Hepatocyte (in vitro differentiated cells): ENCODE results near the gene C16orf86. TPM values are rescaled to one million over a fixed set of nuclear protein-coding genes. Genes with fewer than 3 reads are reported as not detected.
A peak's percentile ranks its signal among the peaks of the same experiment; 100 is the strongest.

Source experiments
- DNase-seq: peaks from one replicate; pipeline ENCODE4 v3.0.0-alpha.2; 2016; ENCODE audit warnings: low spot score
- H2AFZ ChIP-seq: fragments of 200-600 bp; sonication (generic); 2 replicates; pipeline ENCODE4 v1.6.0; 2016; ENCODE audit warnings: antibody characterized with exemption, mild to moderate bottlenecking
- H3K27ac ChIP-seq: fragments of 200-600 bp; sonication (generic); 2 replicates; pipeline ENCODE4 v1.5.1; 2016; ENCODE audit warnings: mild to moderate bottlenecking
- H3K27me3 ChIP-seq: fragments of 200-600 bp; sonication (generic); 2 replicates; pipeline ENCODE4 v1.6.1; 2016
- H3K36me3 ChIP-seq: fragments of 200-600 bp; sonication (generic); replicated peaks from 2 replicates; pipeline ENCODE4 v1.5.1; 2016; ENCODE audit warnings: low read depth; ENCODE audit not compliant: insufficient read depth
- H3K4me1 ChIP-seq: fragments of 200-600 bp; sonication (generic); 2 replicates; pipeline ENCODE4 v1.5.1; 2016; ENCODE audit warnings: mild to moderate bottlenecking, moderate library complexity; ENCODE audit not compliant: insufficient read depth
- H3K4me2 ChIP-seq: fragments of 200-600 bp; sonication (generic); 2 replicates; pipeline ENCODE4 v1.6.0; 2016
- H3K4me3 ChIP-seq: fragments of 200-600 bp; sonication (generic); 2 replicates; pipeline ENCODE4 v1.5.1; 2016; ENCODE audit warnings: mild to moderate bottlenecking
- H3K79me2 ChIP-seq: fragments of 200-600 bp; sonication (generic); 2 replicates; pipeline ENCODE4 v1.6.0; 2017; ENCODE audit warnings: mild to moderate bottlenecking
- H3K9me2 ChIP-seq: fragments of 200-600 bp; sonication (generic); replicated peaks from 2 replicates; pipeline ENCODE4 v1.6.0; 2017; ENCODE audit warnings: mild to moderate bottlenecking; ENCODE audit not compliant: insufficient read depth
- H3K9me3 ChIP-seq: fragments of 200-600 bp; sonication (generic); 2 replicates; pipeline ENCODE4 v1.5.1; 2016; ENCODE audit warnings: low read depth, mild to moderate bottlenecking
- H4K20me1 ChIP-seq: fragments of 200-600 bp; sonication (generic); 2 replicates; pipeline ENCODE4 v1.6.0; 2016; ENCODE audit warnings: mild to moderate bottlenecking; ENCODE audit not compliant: insufficient read depth, poor library complexity, severe bottlenecking
- CTCF ChIP-seq: fragments of 200-600 bp; sonication (generic); IDR thresholded peaks from 2 replicates; pipeline ENCODE4 v1.5.1; 2016; ENCODE audit warnings: antibody characterized with exemption, mild to moderate bottlenecking; ENCODE audit not compliant: poor library complexity
- EZH2 ChIP-seq: fragments of 200-600 bp; sonication (generic); IDR thresholded peaks from 2 replicates; pipeline ENCODE4 v1.6.1; 2016; ENCODE audit warnings: antibody characterized with exemption, mild to moderate bottlenecking, borderline replicate concordance
- EZH2phosphoT487 ChIP-seq: fragments of 200-600 bp; sonication (generic); IDR thresholded peaks from one replicate; pipeline ENCODE4 v1.6.1; 2018; ENCODE audit warnings: antibody characterized with exemption, mild to moderate bottlenecking, low read depth, moderate library complexity; ENCODE audit not compliant: unreplicated experiment, severe bottlenecking
- WGBS: methylation state at CpG from one replicate; pipeline ENCODE4 v1.1.6; 2016; ENCODE audit warnings: low lambda C conversion rate; ENCODE audit errors: missing lambda C conversion rate; 5-methylcytosine and 5-hydroxymethylcytosine counted together
- polyA plus RNA-seq: library from polyadenylated mRNA; unstranded; fragments of >200 nt; fragmentation: Nextera tagmentation; extraction: Ambion mirVana; gene quantifications from 2 replicates; pipeline ENCODE4 v1.2.1, GENCODE V29; 2016
- total RNA-seq: library from RNA; depleted of rRNA; stranded (reverse); fragments of >200 nt; gene quantifications from 2 replicates; pipeline ENCODE4 v1.2.3, GENCODE V29; 2014

The C16orf86 gene
- total and polyA plus RNA-seq, 2 experiments from 2014 or later: 2.3 to 4.1 TPM

GRCh38 chr16:67657017-67657608 lies 9.5 kb upstream of the C16orf86 start:
- TF ChIP-seq CTCF (no peak), EZH2phosphoT487 (no peak), EZH2 (no peak)
- WGBS: 97% methylated on average over 16 of the region's 16 CpGs

GRCh38 chr16:67657751-67658518 lies 8.7 kb upstream of the C16orf86 start:
- H3K4me2 ChIP-seq: no peak overlapping the region
- H3K79me2 ChIP-seq: peaks cover 7% of the 10 kb centered on the region
- peaks cover 11% of the 10 kb centered on the region for H3K4me1 ChIP-seq
- no peak for DNase-seq
- H3K27ac ChIP-seq: no peak overlapping the region
- peaks cover 20% of the 10 kb centered on the region for H3K27me3 ChIP-seq
- no peaks in the 10 kb centered on the region for H3K9me2 ChIP-seq
- H3K9me3 ChIP-seq: no peaks in the 10 kb centered on the region
- H3K36me3 ChIP-seq: no peaks in the 10 kb centered on the region
- TF ChIP-seq CTCF (no peak), EZH2phosphoT487 (no peak), EZH2 (no peak)
- 99% methylated on average over 18 of the region's 18 CpGs for WGBS
- no peak overlapping the region for H3K4me3 ChIP-seq
- H4K20me1 ChIP-seq: no peaks in the 10 kb centered on the region
- no peak overlapping the region for H2AFZ ChIP-seq

More at GRCh38 chr16:67657017-67657608, 9.5 kb upstream of the C16orf86 start:
- Histone ChIP-seq H3K9me3 (no peaks in the 10 kb centered on the region), H3K27me3 (peaks cover 23% of the 10 kb centered on the region), H3K36me3 (no peaks in the 10 kb centered on the region), H3K4me1 (peaks cover 11% of the 10 kb centered on the region), H3K4me2 (no peak overlapping the region), H3K27ac (no peak overlapping the region), H3K4me3 (no peak overlapping the region), H3K79me2 (peaks cover 7% of the 10 kb centered on the region), H3K9me2 (no peaks in the 10 kb centered on the region), H2AFZ (no peak overlapping the region), H4K20me1 (no peaks in the 10 kb centered on the region)
- DNase-seq: no peak

- Histone ChIP-seq H3K4me1 (peaks cover 4% of the 10 kb centered on the region), H3K9me2 (no peaks in the 10 kb centered on the region), H3K4me2 (peak overlapping the region; percentile 86), H3K36me3 (no peaks in the 10 kb centered on the region), H3K27me3 (peaks cover 10% of the 10 kb centered on the region), H3K4me3 (peak overlapping the region; percentile 74), H4K20me1 (no peaks in the 10 kb centered on the region), H3K9me3 (no peaks in the 10 kb centered on the region), H2AFZ (peak overlapping the region; percentile 63), H3K79me2 (peaks cover 7% of the 10 kb centered on the region), H3K27ac (peak overlapping the region; percentile 90)
- 52% methylated on average over 18 of the region's 21 CpGs for WGBS
- no peak for DNase-seq
- no peak for TF ChIP-seq CTCF
- no peak for TF ChIP-seq EZH2
- no peak for TF ChIP-seq EZH2phosphoT487
These were observed 7.6 kb upstream of the C16orf86 start for GRCh38 chr16:67658849-67659674.
